CD4-positive, alpha-beta memory T cell (primary cell): Measurements from ENCODE around the gene RGS7. TPM values are rescaled to one million over a fixed set of nuclear protein-coding genes. Genes with fewer than 3 reads are reported as not detected.

ENCODE experiments used
- CTCF ChIA-PET: fragments of 350-600 bp; sonication (Branson Sonifier 250); formaldehyde crosslinking; loops from one replicate; lab custom pipeline; 2021; ENCODE audit warnings: inconsistent platforms; ENCODE audit not compliant: partially characterized antibody; lab: Charles Lee
- POLR2A ChIA-PET: fragments of 350-600 bp; sonication (Branson Sonifier 250); formaldehyde crosslinking; loops from one replicate; lab custom pipeline; 2021; ENCODE audit not compliant: partially characterized antibody; lab: Charles Lee
- DNase-seq, 5 donors: peaks; one replicate each; pipeline versions ENCODE4 v3.0.0 to v3.0.0-alpha.2; 2020 to 2022; ENCODE audit warnings: mixed read lengths in 1 of 5
- H3K27ac ChIP-seq: one replicate; pipeline ENCODE4 v1.7.0; 2013; ENCODE audit warnings: low read depth, low read length
- H3K27me3 ChIP-seq: 2 replicates; pipeline ENCODE4 v1.7.0; 2013; ENCODE audit warnings: mild to moderate bottlenecking, low read length, moderate library complexity; ENCODE audit not compliant: insufficient read depth
- H3K36me3 ChIP-seq: 2 replicates; pipeline ENCODE4 v1.7.0; 2013; ENCODE audit warnings: mild to moderate bottlenecking, low read length, moderate library complexity; ENCODE audit not compliant: insufficient read depth
- H3K4me1 ChIP-seq: 2 replicates; pipeline ENCODE4 v1.7.0; 2013; ENCODE audit warnings: mild to moderate bottlenecking, low read length, moderate library complexity; ENCODE audit not compliant: insufficient read depth
- H3K4me3 ChIP-seq, 2 donors: one replicate each; pipeline ENCODE4 v1.7.0; 2013; ENCODE audit warnings: low read length in 2 of 2, mild to moderate bottlenecking in 1 of 2
- H3K9me3 ChIP-seq, 2 donors: one replicate each; pipeline ENCODE4 v1.7.0; 2013; ENCODE audit warnings: low read length in 2 of 2, control low read depth in 1 of 2; ENCODE audit not compliant: control insufficient read depth in 1 of 2
- H3K27ac Mint-ChIP-seq, 7 donors: one replicate each; pipeline ENCODE4 v1.8.0; 2020 to 2021; ENCODE audit warnings: mixed read lengths in 7 of 7, mild to moderate bottlenecking in 6 of 7, inconsistent platforms in 3 of 7, moderate library complexity in 3 of 7
- H3K27me3 Mint-ChIP-seq, 2 donors: one replicate each; pipeline ENCODE4 v1.8.0; 2020 to 2021; ENCODE audit warnings: mixed read lengths in 2 of 2
- H3K36me3 Mint-ChIP-seq, 2 donors: one replicate each; pipeline ENCODE4 v1.8.0; 2020 to 2021; ENCODE audit warnings: mixed read lengths in 2 of 2, inconsistent platforms in 1 of 2, mild to moderate bottlenecking in 1 of 2
- H3K4me1 Mint-ChIP-seq, 4 donors: one replicate each; pipeline ENCODE4 v1.8.0; 2020 to 2021; ENCODE audit warnings: mixed read lengths in 4 of 4, mild to moderate bottlenecking in 1 of 4
- H3K4me3 Mint-ChIP-seq, 8 donors: one replicate each; pipeline ENCODE4 v1.8.0; 2020 to 2021; ENCODE audit warnings: mixed read lengths in 8 of 8, mild to moderate bottlenecking in 7 of 8, moderate library complexity in 6 of 8, inconsistent platforms in 3 of 8
- H3K9me3 Mint-ChIP-seq, 8 donors: one replicate each; pipeline ENCODE4 v1.8.0; 2020 to 2021; ENCODE audit warnings: mixed read lengths in 8 of 8, mild to moderate bottlenecking in 5 of 8, inconsistent platforms in 3 of 8, moderate library complexity in 1 of 8
- intact Hi-C: fragments of 100-400 bp; cut with micrococcal nuclease; formaldehyde crosslinking; loops from one replicate; pipeline ENCODE4 v1.15.1; 2023
- polyA plus RNA-seq, 2 donors: library from polyadenylated mRNA; unstranded; fragments of 300-500 nt; fragmentation: Illumina TruSeq; gene quantifications; one replicate each; pipeline ENCODE4 v1.2.3, GENCODE V29; 2021
- total RNA-seq, 2 experiments: library from RNA; stranded (reverse); gene quantifications; one replicate each; pipeline ENCODE4 v1.2.3, GENCODE V29; 2021

Gene RGS7
- total and polyA plus RNA-seq, 4 experiments from 2014 or later: not detected

GRCh38 chr1:241129207-241129960, 227.6 kb downstream of the RGS7 start:
- DNase-seq: no peak
- H3K4me1 ChIP-seq: no peaks in the 10 kb centered on the region
- no peak overlapping the region for H3K4me3 Mint-ChIP-seq
- intact Hi-C loops: no loop called here
- no peaks in the 10 kb centered on the region for H3K4me1 Mint-ChIP-seq
- no peak overlapping the region for H3K27ac ChIP-seq
- no peaks in the 10 kb centered on the region for H3K27me3 Mint-ChIP-seq
- peaks cover 0 to 6% (median 2%) of the 10 kb centered on the region in 8 donors for H3K9me3 Mint-ChIP-seq
- H3K36me3 ChIP-seq: no peaks in the 10 kb centered on the region
- H3K4me3 ChIP-seq: no peak overlapping the region
- ChIA-PET CTCF (no interaction called here), POLR2A (no interaction called here)
- H3K9me3 ChIP-seq: no peaks in the 10 kb centered on the region
- no peak overlapping the region for H3K27ac Mint-ChIP-seq
- H3K27me3 ChIP-seq: no peaks in the 10 kb centered on the region
- no peaks in the 10 kb centered on the region for H3K36me3 Mint-ChIP-seq

- POLR2A ChIA-PET: no interaction called here
- H3K9me3 Mint-ChIP-seq: peaks cover 0 to 8% (median 0%) of the 10 kb centered on the region in 8 donors
- H3K27ac Mint-ChIP-seq: no peak overlapping the region
These were observed 231.7 kb downstream of the RGS7 start for GRCh38 chr1:241125286-241125685.

GRCh38 chr1:241118049-241118448, 239.0 kb downstream of the RGS7 start:
- intact Hi-C loops: no loop called here
- H3K27me3 ChIP-seq: no peaks in the 10 kb centered on the region
- H3K9me3 ChIP-seq: no peaks in the 10 kb centered on the region
- H3K4me1 ChIP-seq: no peaks in the 10 kb centered on the region
- no peaks in the 10 kb centered on the region for H3K36me3 ChIP-seq
- POLR2A ChIA-PET: no interaction called here
- H3K4me3 ChIP-seq: no peak overlapping the region
- no peaks in the 10 kb centered on the region for H3K27me3 Mint-ChIP-seq
- no peak overlapping the region for H3K27ac ChIP-seq
- H3K36me3 Mint-ChIP-seq: no peaks in the 10 kb centered on the region
- no peaks in the 10 kb centered on the region for H3K4me1 Mint-ChIP-seq
- H3K27ac Mint-ChIP-seq: no peak overlapping the region
- CTCF ChIA-PET: no interaction called here
- peaks cover 0 to 4% (median 0%) of the 10 kb centered on the region in 8 donors for H3K9me3 Mint-ChIP-seq
- no peak overlapping the region for H3K4me3 Mint-ChIP-seq
- no peak for DNase-seq

More at GRCh38 chr1:241125286-241125685, 231.7 kb downstream of the RGS7 start:
- Histone ChIP-seq H3K27ac (no peak overlapping the region), H3K36me3 (no peaks in the 10 kb centered on the region), H3K4me3 (no peak overlapping the region), H3K27me3 (no peaks in the 10 kb centered on the region), H3K9me3 (no peaks in the 10 kb centered on the region), H3K4me1 (no peaks in the 10 kb centered on the region)
- H3K27me3 Mint-ChIP-seq: no peaks in the 10 kb centered on the region
- H3K36me3 Mint-ChIP-seq: no peaks in the 10 kb centered on the region
- no peak for DNase-seq
- CTCF ChIA-PET: no interaction called here
- no peaks in the 10 kb centered on the region for H3K4me1 Mint-ChIP-seq
- intact Hi-C loops: no loop called here
- H3K4me3 Mint-ChIP-seq: no peak overlapping the region

GRCh38 chr1:241115784-241116183, 241.2 kb downstream of the RGS7 start:
- Histone ChIP-seq H3K27me3 (no peaks in the 10 kb centered on the region), H3K36me3 (no peaks in the 10 kb centered on the region), H3K27ac (no peak overlapping the region), H3K4me3 (no peak overlapping the region), H3K4me1 (no peaks in the 10 kb centered on the region), H3K9me3 (no peaks in the 10 kb centered on the region)
- Mint-ChIP-seq H3K27ac (no peak overlapping the region), H3K4me3 (no peak overlapping the region), H3K4me1 (no peaks in the 10 kb centered on the region), H3K36me3 (no peaks in the 10 kb centered on the region), H3K27me3 (no peaks in the 10 kb centered on the region), H3K9me3 (peaks cover 0 to 6% (median 1%) of the 10 kb centered on the region in 8 donors)
- intact Hi-C loops: no loop called here
- ChIA-PET CTCF (no interaction called here), POLR2A (no interaction called here)
- no peak for DNase-seq

GRCh38 chr1:241114699-241115233, 242.2 kb downstream of the RGS7 start:
- intact Hi-C loops: no loop called here
- Mint-ChIP-seq H3K27me3 (no peaks in the 10 kb centered on the region), H3K4me1 (no peaks in the 10 kb centered on the region), H3K4me3 (no peak overlapping the region), H3K9me3 (peaks cover 0 to 6% (median 1%) of the 10 kb centered on the region in 8 donors), H3K36me3 (no peaks in the 10 kb centered on the region), H3K27ac (no peak overlapping the region)
- POLR2A ChIA-PET: no interaction called here
- no peaks in the 10 kb centered on the region for H3K27me3 ChIP-seq
- H3K4me3 ChIP-seq: no peak overlapping the region
- no peak for DNase-seq
- no peaks in the 10 kb centered on the region for H3K9me3 ChIP-seq
- CTCF ChIA-PET: no interaction called here
- H3K4me1 ChIP-seq: no peaks in the 10 kb centered on the region
- no peaks in the 10 kb centered on the region for H3K36me3 ChIP-seq
- H3K27ac ChIP-seq: no peak overlapping the region

- DNase-seq: no peak
- Histone ChIP-seq H3K9me3 (no peaks in the 10 kb centered on the region), H3K4me3 (no peak overlapping the region), H3K4me1 (no peaks in the 10 kb centered on the region), H3K27ac (no peak overlapping the region), H3K27me3 (no peaks in the 10 kb centered on the region), H3K36me3 (no peaks in the 10 kb centered on the region)
- H3K36me3 Mint-ChIP-seq: no peaks in the 10 kb centered on the region
- POLR2A ChIA-PET: no interaction called here
- no peak overlapping the region for H3K27ac Mint-ChIP-seq
- no peaks in the 10 kb centered on the region for H3K27me3 Mint-ChIP-seq
- peaks cover 0 to 6% (median 3%) of the 10 kb centered on the region in 8 donors for H3K9me3 Mint-ChIP-seq
- no peaks in the 10 kb centered on the region for H3K4me1 Mint-ChIP-seq
- intact Hi-C loops: no loop called here
- CTCF ChIA-PET: no interaction called here
- H3K4me3 Mint-ChIP-seq: no peak overlapping the region
These were observed 243.4 kb downstream of the RGS7 start for GRCh38 chr1:241113557-241113956.

- Histone ChIP-seq H3K9me3 (no peaks in the 10 kb centered on the region), H3K36me3 (no peaks in the 10 kb centered on the region), H3K27ac (no peak overlapping the region), H3K27me3 (no peaks in the 10 kb centered on the region), H3K4me3 (no peak overlapping the region), H3K4me1 (no peaks in the 10 kb centered on the region)
- Mint-ChIP-seq H3K27ac (no peak overlapping the region), H3K4me1 (no peaks in the 10 kb centered on the region), H3K27me3 (no peaks in the 10 kb centered on the region), H3K4me3 (no peak overlapping the region), H3K9me3 (peaks cover 0 to 9% (median 3%) of the 10 kb centered on the region in 8 donors), H3K36me3 (no peaks in the 10 kb centered on the region)
- intact Hi-C loops: no loop called here
- POLR2A ChIA-PET: no interaction called here
- DNase-seq: no peak
- CTCF ChIA-PET: no interaction called here
These were observed 248.0 kb downstream of the RGS7 start for GRCh38 chr1:241109039-241109438.
